Endothelial cell of umbilical vein (primary cell): ENCODE measurements around the gene ANKRD28. TPM values are rescaled to one million over a fixed set of nuclear protein-coding genes. Genes with fewer than 3 reads are reported as not detected.

Experiments
- BruUV-seq: library from RNA; stranded (reverse); fragments of 400-500 nt; replicated peaks from 2 replicates; lab custom pipeline; 2021; lab: Mats Ljungman, UMichigan
- CTCF ChIA-PET: fragments of 300-600, 350-600 bp; sonication (Branson Sonifier 250); formaldehyde crosslinking; loops from one replicate; lab custom pipeline; 2021; ENCODE audit warnings: antibody characterized with exemption, inconsistent platforms; lab: Charles Lee
- POLR2A ChIA-PET: fragments of 300-600, 350-600 bp; sonication (Branson Sonifier 250); formaldehyde crosslinking; loops from one replicate; lab custom pipeline; 2021; ENCODE audit warnings: antibody characterized with exemption, inconsistent platforms; lab: Charles Lee
- DNase-seq: peaks from one replicate; pipeline ENCODE4 v3.0.0-alpha.2; 2011; ENCODE audit warnings: low read depth, low spot score
- FAIRE-seq: peaks from 2 replicates; lab custom pipeline; 2011; peaks lifted over from hg19 to GRCh38; lab: Jason Lieb, UNC
- H2AFZ ChIP-seq: 2 replicates; pipeline ENCODE4 v1.6.0; 2012; ENCODE audit warnings: low read depth, low read length, control low read depth, inconsistent platforms
- H3K27ac ChIP-seq: 2 replicates; pipeline ENCODE4 v1.5.1; 2011; ENCODE audit warnings: low read depth, mild to moderate bottlenecking, control low read depth, low read length, moderate library complexity; ENCODE audit not compliant: insufficient read depth
- H3K27me3 ChIP-seq, 2 experiments: 2 replicates each; pipeline versions ENCODE4 v1.6.0 to v1.6.1; 2011; ENCODE audit warnings: low read length in 2 of 2, mixed read lengths in 1 of 2; ENCODE audit not compliant: control insufficient read depth in 2 of 2, insufficient read depth in 2 of 2
- H3K36me3 ChIP-seq, 2 experiments: 2 replicates in 1 of 2; 3 replicates in 1 of 2; pipeline ENCODE4 v1.5.1; 2011; ENCODE audit warnings: low read length in 2 of 2, mild to moderate bottlenecking in 1 of 2, moderate library complexity in 1 of 2; ENCODE audit not compliant: control insufficient read depth in 2 of 2, insufficient read depth in 2 of 2; ENCODE audit errors: extremely low read depth in 1 of 2
- H3K4me1 ChIP-seq: 3 replicates; pipeline ENCODE4 v1.5.1; 2011; ENCODE audit warnings: mild to moderate bottlenecking, low read length; ENCODE audit not compliant: control insufficient read depth, insufficient read depth; ENCODE audit errors: extremely low read depth
- H3K4me2 ChIP-seq: 2 replicates; pipeline ENCODE4 v1.6.1; 2011; ENCODE audit warnings: low read length, control low read depth, mixed read lengths; ENCODE audit not compliant: insufficient read depth
- H3K4me3 ChIP-seq, 3 experiments: fragments of 200-600 bp in 1 of 3; sonication (generic), shearing (Covaris generic) in 1 of 3; replicated peaks in 1 of 3; 2 replicates each; pipeline ENCODE4 v1.5.1; 2011 to 2016; ENCODE audit warnings: control low read depth in 3 of 3, low read length in 3 of 3, mild to moderate bottlenecking in 2 of 3, inconsistent platforms in 1 of 3, low read depth in 1 of 3, moderate library complexity in 1 of 3; ENCODE audit not compliant: insufficient read depth in 1 of 3
- H3K79me2 ChIP-seq: 2 replicates; pipeline ENCODE4 v1.6.0; 2012; ENCODE audit warnings: low read length, inconsistent platforms; ENCODE audit not compliant: control insufficient read depth, insufficient read depth
- H3K9ac ChIP-seq: replicated peaks from 2 replicates; pipeline ENCODE3; 2011; ENCODE audit warnings: low read length, control low read depth; ENCODE audit not compliant: insufficient read depth; ENCODE audit errors: extremely low read depth
- H3K9me1 ChIP-seq: replicated peaks from 3 replicates; pipeline ENCODE4 v1.6.0; 2011; ENCODE audit warnings: mild to moderate bottlenecking, low read length; ENCODE audit not compliant: control insufficient read depth, insufficient read depth; ENCODE audit errors: extremely low read depth
- H3K9me3 ChIP-seq: replicated peaks from 2 replicates; pipeline ENCODE4 v1.5.1; 2012; ENCODE audit warnings: low read length, inconsistent platforms; ENCODE audit not compliant: control insufficient read depth, insufficient read depth
- H4K20me1 ChIP-seq: replicated peaks from 2 replicates; pipeline ENCODE3; 2011; ENCODE audit warnings: mild to moderate bottlenecking, low read length; ENCODE audit not compliant: control insufficient read depth, insufficient read depth; ENCODE audit errors: extremely low read depth
- EZH2 ChIP-seq: IDR thresholded peaks from 2 replicates; pipeline ENCODE4 v1.6.1; 2012; ENCODE audit warnings: borderline replicate concordance, low read depth, mild to moderate bottlenecking, moderate library complexity, low read length, inconsistent platforms; ENCODE audit not compliant: severe bottlenecking
- FOS ChIP-seq: IDR thresholded peaks from 2 replicates; pipeline ENCODE4 v1.6.1; 2011; ENCODE audit warnings: mild to moderate bottlenecking, low read length, moderate library complexity, borderline replicate concordance; ENCODE audit not compliant: insufficient read depth
- GATA2 ChIP-seq: IDR thresholded peaks from 2 replicates; pipeline ENCODE4 v1.7.0; 2011; ENCODE audit warnings: low read depth, mild to moderate bottlenecking, moderate library complexity, mixed read lengths, low read length; ENCODE audit not compliant: insufficient read length, insufficient read depth
- JUN ChIP-seq: IDR thresholded peaks from 2 replicates; pipeline ENCODE4 v1.6.1; 2011; ENCODE audit warnings: borderline replicate concordance, low read depth; ENCODE audit not compliant: insufficient read length, insufficient read depth
- MAX ChIP-seq: IDR thresholded peaks from 2 replicates; pipeline ENCODE4 v1.6.1; 2011; ENCODE audit not compliant: insufficient read depth, insufficient read length
- MYC ChIP-seq: IDR thresholded peaks from one replicate; pipeline ENCODE4 v1.6.1; 2011; ENCODE audit warnings: mild to moderate bottlenecking, low read depth, low read length
- POLR2A ChIP-seq: IDR thresholded peaks from 2 replicates; pipeline ENCODE4 v1.6.1; 2012; ENCODE audit warnings: low read depth, mild to moderate bottlenecking, control low read depth, low read length
- POLR2AphosphoS5 ChIP-seq: IDR thresholded peaks from 2 replicates; pipeline ENCODE4 v1.6.1; 2012; ENCODE audit warnings: low read depth, mild to moderate bottlenecking, control low read depth, low read length, moderate library complexity; ENCODE audit not compliant: insufficient read depth
- dilution Hi-C: fragments of 300-500 bp; cut with MboI; formaldehyde crosslinking; loops from one replicate; pipeline ENCODE4 v1.15.0; 2019; ENCODE audit warnings: low sequenced_read_pairs; ENCODE audit not compliant: extremely low pct_ligation_motif_present
- intact Hi-C: fragments of 100-400 bp; cut with micrococcal nuclease; formaldehyde crosslinking; loops from one replicate; pipeline ENCODE4 v1.10.0; 2022
- polyA plus RNA-seq, 4 experiments: library from polyadenylated mRNA; depleted of rRNA in 3 of 4; stranded (reverse) in 3 of 4; unstranded in 1 of 4; fragments of >200 nt; gene quantifications; 2 replicates each; pipeline versions ENCODE4 v1.2.1 to v1.2.3, GENCODE V29; 2011 to 2012; ENCODE audit warnings: missing spikeins in 1 of 4
- total RNA-seq: library from RNA; stranded (reverse); gene quantifications from 2 replicates; pipeline ENCODE4 v1.2.3, GENCODE V29; 2021
- TF ChIP-seq, protein P1 (sequence below), 2 donors: IDR thresholded peaks; 1 replicate in 1 of 2; 2 replicates in 1 of 2; pipeline ENCODE4 v1.5.1; 2011; ENCODE audit warnings: low read length in 2 of 2, mild to moderate bottlenecking in 2 of 2, moderate library complexity in 2 of 2, control low read depth in 1 of 2, inconsistent platforms in 1 of 2, low read depth in 1 of 2; ENCODE audit not compliant: insufficient read depth in 1 of 2; ENCODE audit errors: extremely low read depth in 1 of 2

ANKRD28 gene
- total and polyA plus RNA-seq, 2 donors (not counting 3 experiments of a cell fraction or from before 2014, with no cell fraction given): 36.7 to 97.3 TPM

GRCh38 chr3:15794303-15794771 is 3.4 kb downstream of the ANKRD28 start:
- CTCF ChIA-PET: interaction anchor here (0.8 to 1.9 kb wide), 9 partner anchors 9 to 163 kb away, joined by 3 to 11 read pairs (median 5); no protein-coding TSS in a partner anchor
- FAIRE-seq (no peak), DNase-seq (peak; percentile 58)
- dilution Hi-C loops (no loop called here), intact Hi-C loops (no loop called here)
- Histone ChIP-seq H3K27me3 (no peaks in the 10 kb centered on the region), H3K27ac (peak overlapping the region; percentile 96), H2AFZ (no peak overlapping the region), H3K4me3 (peak overlapping the region; percentile 16 to 100 (median 84)), H3K9me3 (no peaks in the 10 kb centered on the region), H4K20me1 (no peaks in the 10 kb centered on the region), H3K4me2 (peak overlapping the region; percentile 95), H3K4me1 (peaks cover 26% of the 10 kb centered on the region), H3K9me1 (no peaks in the 10 kb centered on the region), H3K9ac (peak overlapping the region; percentile 98), H3K36me3 (peaks cover 0 to 6% of the 10 kb centered on the region in 2 experiments), H3K79me2 (peaks cover 82% of the 10 kb centered on the region)
- TF ChIP-seq MYC: no peak
- no peak for TF ChIP-seq POLR2AphosphoS5
- TF ChIP-seq, protein P1, sequence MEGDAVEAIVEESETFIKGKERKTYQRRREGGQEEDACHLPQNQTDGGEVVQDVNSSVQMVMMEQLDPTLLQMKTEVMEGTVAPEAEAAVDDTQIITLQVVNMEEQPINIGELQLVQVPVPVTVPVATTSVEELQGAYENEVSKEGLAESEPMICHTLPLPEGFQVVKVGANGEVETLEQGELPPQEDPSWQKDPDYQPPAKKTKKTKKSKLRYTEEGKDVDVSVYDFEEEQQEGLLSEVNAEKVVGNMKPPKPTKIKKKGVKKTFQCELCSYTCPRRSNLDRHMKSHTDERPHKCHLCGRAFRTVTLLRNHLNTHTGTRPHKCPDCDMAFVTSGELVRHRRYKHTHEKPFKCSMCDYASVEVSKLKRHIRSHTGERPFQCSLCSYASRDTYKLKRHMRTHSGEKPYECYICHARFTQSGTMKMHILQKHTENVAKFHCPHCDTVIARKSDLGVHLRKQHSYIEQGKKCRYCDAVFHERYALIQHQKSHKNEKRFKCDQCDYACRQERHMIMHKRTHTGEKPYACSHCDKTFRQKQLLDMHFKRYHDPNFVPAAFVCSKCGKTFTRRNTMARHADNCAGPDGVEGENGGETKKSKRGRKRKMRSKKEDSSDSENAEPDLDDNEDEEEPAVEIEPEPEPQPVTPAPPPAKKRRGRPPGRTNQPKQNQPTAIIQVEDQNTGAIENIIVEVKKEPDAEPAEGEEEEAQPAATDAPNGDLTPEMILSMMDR (IDR thresholded peaks at IDR 0.05; ENCODE audit: extremely low read depth in 1 of 2, insufficient read depth in 1 of 2, low read depth in 1 of 2, low read length in 2 of 2): no peak
- no peak for TF ChIP-seq JUN
- no peak for TF ChIP-seq FOS
- no peak for TF ChIP-seq MAX
- no peak for TF ChIP-seq GATA2
- no peak for TF ChIP-seq EZH2
- no peak for TF ChIP-seq POLR2A
- POLR2A ChIA-PET: no interaction called here
- BruUV-seq: TSS peak; percentile 12
